ENCODE measurements around the gene SSR1.

- TF ChIP-seq EGR1 (IDR thresholded peaks at IDR 0.05) = no peak
- TF ChIP-seq TEAD4 (IDR thresholded peaks at IDR 0.05) = no peak
- no peak for TF ChIP-seq USF1 (IDR thresholded peaks at IDR 0.05)
- no peak for TF ChIP-seq TAF1 (IDR thresholded peaks at IDR 0.05; ENCODE audit: low read depth)
- no peak for TF ChIP-seq MAX (IDR thresholded peaks at IDR 0.05)
Observed at GRCh38 chr6:7228662-7229375, 84.2 kb downstream of the SSR1 start.
